GM19468 (cell line): ENCODE results near the gene PEF1.

Source experiments
- ATAC-seq: cut with Tn5 transposase; IDR thresholded peaks from one replicate; pipeline ENCODE4 v1.9.1; 2021; ENCODE audit warnings: mild to moderate bottlenecking, moderate library complexity, moderate number of reproducible peaks; ENCODE audit not compliant: unreplicated experiment; ENCODE audit errors: extremely low read depth

Gene PEF1

GRCh38 chr1:31655756-31656155 lies 11.1 kb upstream of the PEF1 start:
- no peak for ATAC-seq

- no peak for ATAC-seq
Observed at GRCh38 chr1:31655104-31655503, 10.4 kb upstream of the PEF1 start.

GRCh38 chr1:31654474-31654776 lies 9.7 kb upstream of the PEF1 start:
- no peak for ATAC-seq

GRCh38 chr1:31653717-31654473 lies 9.2 kb upstream of the PEF1 start:
- ATAC-seq = no peak

- ATAC-seq = no peak
Observed at GRCh38 chr1:31652891-31653499, 8.3 kb upstream of the PEF1 start.

GRCh38 chr1:31651766-31652165 lies 7.1 kb upstream of the PEF1 start:
- no peak for ATAC-seq

GRCh38 chr1:31651089-31651420 lies 6.4 kb upstream of the PEF1 start:
- ATAC-seq = no peak

- ATAC-seq = no peak
Observed at GRCh38 chr1:31650161-31651088, 5.7 kb upstream of the PEF1 start.

GRCh38 chr1:31648641-31649357 lies 4.1 kb upstream of the PEF1 start:
- no peak for ATAC-seq

GRCh38 chr1:31648190-31648589 lies 3.5 kb upstream of the PEF1 start:
- ATAC-seq = no peak

GRCh38 chr1:31647106-31647505 lies 2.4 kb upstream of the PEF1 start:
- no peak for ATAC-seq

- ATAC-seq = no peak
Observed at GRCh38 chr1:31646259-31646960, 1.7 kb upstream of the PEF1 start.

- ATAC-seq = no peak
Observed at GRCh38 chr1:31645274-31645568, 545 bp upstream of the PEF1 start.

GRCh38 chr1:31643976-31644559 lies 608 bp downstream of the PEF1 start:
- no peak for ATAC-seq

GRCh38 chr1:31642897-31643296 lies 1.8 kb downstream of the PEF1 start:
- no peak for ATAC-seq

- no peak for ATAC-seq
Observed at GRCh38 chr1:31642366-31642765, 2.3 kb downstream of the PEF1 start.

- ATAC-seq = no peak
Observed at GRCh38 chr1:31640964-31641363, 3.7 kb downstream of the PEF1 start.

- ATAC-seq = no peak
Observed at GRCh38 chr1:31640179-31640578, 4.5 kb downstream of the PEF1 start.

GRCh38 chr1:31639543-31639942 lies 5.1 kb downstream of the PEF1 start:
- ATAC-seq = no peak
